DOHH2 (cell line): ENCODE data around the gene ACOT11.
"Not testable (repeated sequence)": the region's sequence is repeated elsewhere in the genome, so short reads cannot be mapped to it uniquely, and the experiment has no call there.

Source experiments
- H3F3A ChIP-seq: fragments of 200-600 bp; sonication (generic), shearing (Covaris generic); 2 replicates; pipeline ENCODE4 v1.6.0; 2016; ENCODE audit warnings: antibody characterized with exemption, mild to moderate bottlenecking; ENCODE audit not compliant: control insufficient read depth, insufficient read depth
- H3K27ac ChIP-seq: fragments of 200-600 bp; sonication (generic); 2 replicates; pipeline ENCODE4 v1.5.1; 2014; ENCODE audit warnings: low read depth, mild to moderate bottlenecking, low read length, moderate library complexity
- H3K27me3 ChIP-seq: fragments of 200-600 bp; sonication (generic); 2 replicates; pipeline ENCODE4 v1.6.1; 2014; ENCODE audit warnings: mild to moderate bottlenecking, low read length, mixed read lengths; ENCODE audit not compliant: control insufficient read depth
- H3K36me3 ChIP-seq: fragments of 200-600 bp; sonication (generic); 2 replicates; pipeline ENCODE4 v1.6.1; 2014; ENCODE audit warnings: mild to moderate bottlenecking, low read length, moderate library complexity, mixed read lengths; ENCODE audit not compliant: control insufficient read depth
- H3K4me1 ChIP-seq: fragments of 200-600 bp; sonication (generic); 2 replicates; pipeline ENCODE4 v1.6.1; 2014; ENCODE audit warnings: mild to moderate bottlenecking, low read length, mixed read lengths; ENCODE audit not compliant: control insufficient read depth
- H3K4me2 ChIP-seq: fragments of 200-600 bp; sonication (generic); 2 replicates; pipeline ENCODE4 v1.6.0; 2014; ENCODE audit warnings: mild to moderate bottlenecking, low read length, moderate library complexity
- H3K4me3 ChIP-seq: fragments of 200-600 bp; sonication (generic); 2 replicates; pipeline ENCODE4 v1.5.1; 2014; ENCODE audit warnings: mild to moderate bottlenecking, low read length, mixed read lengths
- H3K79me2 ChIP-seq: fragments of 200-600 bp; sonication (generic); 2 replicates; pipeline ENCODE4 v1.6.1; 2014; ENCODE audit warnings: mild to moderate bottlenecking, low read length, mixed read lengths; ENCODE audit not compliant: control insufficient read depth
- H3K9me2 ChIP-seq: fragments of 200-600 bp; sonication (generic); replicated peaks from 2 replicates; pipeline ENCODE4 v1.6.1; 2014; ENCODE audit warnings: mild to moderate bottlenecking, low read length, mixed read lengths; ENCODE audit not compliant: control insufficient read depth
- H3K9me3 ChIP-seq: fragments of 200-600 bp; sonication (generic); 2 replicates; pipeline ENCODE4 v1.6.1; 2014; ENCODE audit warnings: antibody characterized with exemption, low read length, mixed read lengths; ENCODE audit not compliant: control insufficient read depth, insufficient read depth
- H4K20me1 ChIP-seq: fragments of 200-600 bp; sonication (generic); 2 replicates; pipeline ENCODE4 v1.6.0; 2014; ENCODE audit warnings: low read depth, mild to moderate bottlenecking, antibody characterized with exemption, low read length, moderate library complexity; ENCODE audit not compliant: control insufficient read depth, insufficient read depth
- CTCF ChIP-seq: fragments of 200-600 bp; sonication (generic); IDR thresholded peaks from one replicate; pipeline ENCODE4 v1.5.1; 2014; ENCODE audit warnings: antibody characterized with exemption, mild to moderate bottlenecking, low read depth, low read length; ENCODE audit not compliant: poor library complexity, severe bottlenecking
- EZH2phosphoT487 ChIP-seq: fragments of 200-600 bp; sonication (generic); IDR thresholded peaks from 2 replicates; pipeline ENCODE4 v1.6.1; 2017; ENCODE audit warnings: borderline replicate concordance, mild to moderate bottlenecking, antibody characterized with exemption, low read length, moderate library complexity, mixed read lengths

The ACOT11 gene

GRCh38 chr1:54519709-54520108 lies 28.3 kb upstream of the ACOT11 start:
- H3K27ac ChIP-seq = no peak overlapping the region
- no peaks in the 10 kb centered on the region for H3K9me2 ChIP-seq
- no peaks in the 10 kb centered on the region for H3K9me3 ChIP-seq
- TF ChIP-seq CTCF = peak; percentile 34
- no peak for TF ChIP-seq EZH2phosphoT487
- H3K4me1 ChIP-seq = no peaks in the 10 kb centered on the region
- H3F3A ChIP-seq = no peaks in the 10 kb centered on the region
- no peak overlapping the region for H3K4me3 ChIP-seq
- no peaks in the 10 kb centered on the region for H3K36me3 ChIP-seq
- H4K20me1 ChIP-seq = no peaks in the 10 kb centered on the region
- no peaks in the 10 kb centered on the region for H3K27me3 ChIP-seq
- no peaks in the 10 kb centered on the region for H3K79me2 ChIP-seq
- no peak overlapping the region for H3K4me2 ChIP-seq

GRCh38 chr1:54520631-54521321 lies 27.3 kb upstream of the ACOT11 start:
- TF ChIP-seq EZH2phosphoT487 (no peak), CTCF (no peak)
- no peaks in the 10 kb centered on the region for H4K20me1 ChIP-seq
- no peak overlapping the region for H3K4me3 ChIP-seq
- no peaks in the 10 kb centered on the region for H3F3A ChIP-seq
- H3K27ac ChIP-seq = no peak overlapping the region
- no peaks in the 10 kb centered on the region for H3K4me1 ChIP-seq
- no peaks in the 10 kb centered on the region for H3K27me3 ChIP-seq
- H3K9me2 ChIP-seq = no peaks in the 10 kb centered on the region
- no peak overlapping the region for H3K4me2 ChIP-seq
- no peaks in the 10 kb centered on the region for H3K9me3 ChIP-seq
- H3K36me3 ChIP-seq = no peaks in the 10 kb centered on the region
- no peaks in the 10 kb centered on the region for H3K79me2 ChIP-seq

- H3K9me2 ChIP-seq = not testable (repeated sequence)
Measured at GRCh38 chr1:54526565-54526964, 21.5 kb upstream of the ACOT11 start.

GRCh38 chr1:54528613-54529012 lies 19.4 kb upstream of the ACOT11 start:
- Histone ChIP-seq H3K4me1 (no peaks in the 10 kb centered on the region), H3K9me2 (no peaks in the 10 kb centered on the region), H3K79me2 (no peaks in the 10 kb centered on the region), H3F3A (no peaks in the 10 kb centered on the region), H3K27me3 (peaks cover 4% of the 10 kb centered on the region; the same call in 1 of the 2 replicates), H3K4me3 (no peak overlapping the region), H3K9me3 (no peaks in the 10 kb centered on the region), H3K4me2 (no peak overlapping the region), H3K27ac (no peak overlapping the region), H4K20me1 (no peaks in the 10 kb centered on the region), H3K36me3 (no peaks in the 10 kb centered on the region)
- no peak for TF ChIP-seq EZH2phosphoT487
- no peak for TF ChIP-seq CTCF

More at GRCh38 chr1:54526565-54526964, 21.5 kb upstream of the ACOT11 start:
- H3K27ac ChIP-seq, H3K79me2 ChIP-seq, H3F3A ChIP-seq, H3K4me1 ChIP-seq, H3K4me3 ChIP-seq, H3K4me2 ChIP-seq, H3K27me3 ChIP-seq, H3K36me3 ChIP-seq, H4K20me1 ChIP-seq, H3K9me3 ChIP-seq: not testable (repeated sequence)
